ENCODE measurements around the gene SLC39A5. TPM values are rescaled to one million over a fixed set of nuclear protein-coding genes. Genes with fewer than 3 reads are reported as not detected.

Gene SLC39A5
- total and polyA plus RNA-seq, 2 of the 13 experiments (the other 11 are each of a cell fraction or from before 2014, with no cell fraction given), result 59.7 to 101 TPM

DNA sequence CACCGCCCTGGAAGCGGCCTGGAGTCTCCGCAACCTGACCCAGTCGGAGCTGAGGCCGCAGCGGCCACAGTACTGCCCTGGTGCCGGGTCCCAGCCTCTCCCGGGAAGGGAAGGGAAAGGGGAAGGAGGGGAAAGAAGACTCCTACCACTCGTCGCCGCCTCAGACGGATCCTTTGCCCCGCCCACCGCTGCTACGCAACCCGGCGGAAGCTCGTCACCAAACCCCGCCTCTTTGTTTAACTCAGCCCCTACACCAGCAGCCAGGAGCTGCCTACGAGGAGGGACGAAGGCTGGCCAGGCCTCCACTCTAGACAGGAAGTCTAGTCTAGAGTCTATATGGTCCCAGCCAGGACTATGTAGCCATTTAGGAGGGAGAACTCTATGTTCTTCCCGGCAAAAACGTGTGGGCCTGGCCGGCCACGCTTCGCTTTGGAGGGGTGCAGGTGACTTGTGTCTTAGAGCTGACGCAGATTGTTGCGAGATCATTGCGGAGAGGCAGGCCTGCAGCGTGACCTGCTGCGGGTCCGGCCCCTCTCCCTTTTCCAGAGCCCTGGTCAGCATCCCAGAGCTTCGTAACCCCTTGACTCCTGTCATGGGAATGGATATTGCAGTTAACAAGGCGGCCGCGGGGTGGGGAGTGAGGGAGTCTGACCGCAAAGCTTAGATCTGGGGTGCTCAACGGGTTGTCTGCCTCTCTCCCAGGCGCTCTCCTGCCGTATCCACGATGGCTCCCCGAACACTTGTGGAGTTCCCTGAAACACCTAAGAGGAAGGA is 7.9 kb upstream of the SLC39A5 start, which contains the start of gene RNF41 (continued):
- TF ChIP-seq, protein P1, sequence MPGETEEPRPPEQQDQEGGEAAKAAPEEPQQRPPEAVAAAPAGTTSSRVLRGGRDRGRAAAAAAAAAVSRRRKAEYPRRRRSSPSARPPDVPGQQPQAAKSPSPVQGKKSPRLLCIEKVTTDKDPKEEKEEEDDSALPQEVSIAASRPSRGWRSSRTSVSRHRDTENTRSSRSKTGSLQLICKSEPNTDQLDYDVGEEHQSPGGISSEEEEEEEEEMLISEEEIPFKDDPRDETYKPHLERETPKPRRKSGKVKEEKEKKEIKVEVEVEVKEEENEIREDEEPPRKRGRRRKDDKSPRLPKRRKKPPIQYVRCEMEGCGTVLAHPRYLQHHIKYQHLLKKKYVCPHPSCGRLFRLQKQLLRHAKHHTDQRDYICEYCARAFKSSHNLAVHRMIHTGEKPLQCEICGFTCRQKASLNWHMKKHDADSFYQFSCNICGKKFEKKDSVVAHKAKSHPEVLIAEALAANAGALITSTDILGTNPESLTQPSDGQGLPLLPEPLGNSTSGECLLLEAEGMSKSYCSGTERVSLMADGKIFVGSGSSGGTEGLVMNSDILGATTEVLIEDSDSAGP (CRISPR knock-in tag; IDR thresholded peaks at IDR 0.05; ENCODE audit: borderline replicate concordance), result peak; percentile 87
- TF ChIP-seq SYNCRIP (IDR thresholded peaks at IDR 0.05; ENCODE audit: insufficient read depth, low read depth, low read length) (no peak), HNRNPK (IDR thresholded peaks at IDR 0.05; ENCODE audit: low read depth, low read length, poor library complexity, severe bottlenecking) (peak; percentile 87), FOXJ3 (CRISPR knock-in tag; IDR thresholded peaks at IDR 0.05; ENCODE audit: borderline replicate concordance) (0 out of 2 replicates have a peak, but pooled peaks have one; percentile 58), HOXA9 (CRISPR knock-in tag; IDR thresholded peaks at IDR 0.05; ENCODE audit: borderline replicate concordance) (no peak), DNMT1 (CRISPR knock-in tag; IDR thresholded peaks at IDR 0.05) (no peak), ZNF280B (CRISPR knock-in tag; IDR thresholded peaks at IDR 0.05; ENCODE audit: borderline replicate concordance) (peak; percentile 79; the same call in 1 of the 2 replicates), MAF1 (CRISPR knock-in tag; IDR thresholded peaks at IDR 0.05; ENCODE audit: borderline replicate concordance) (no peak), ATF2 (CRISPR knock-in tag; IDR thresholded peaks at IDR 0.05) (peak; percentile 44; the same call in 1 of the 2 replicates), TAF1 (CRISPR knock-in tag; IDR thresholded peaks at IDR 0.05) (peak; percentile 77), ZNF224 (CRISPR knock-in tag; IDR thresholded peaks at IDR 0.05) (peak; percentile 75; the same call in 1 of the 2 replicates), ZNF543 (CRISPR knock-in tag; IDR thresholded peaks at IDR 0.05) (peak; percentile 73; the same call in 1 of the 2 replicates), U2AF1 (optimal IDR thresholded peaks at IDR 0.05; ENCODE audit: low read depth, low read length) (peak; percentile 31), DR1 (CRISPR knock-in tag; IDR thresholded peaks at IDR 0.05) (peak; percentile 78), MIER3 (CRISPR knock-in tag; IDR thresholded peaks at IDR 0.05; ENCODE audit: borderline replicate concordance) (no peak; the same call in 1 of the 2 replicates), SETDB1 (CRISPR knock-in tag; IDR thresholded peaks at IDR 0.05; ENCODE audit: borderline replicate concordance) (no peak)
- TF ChIP-seq, protein P2, sequence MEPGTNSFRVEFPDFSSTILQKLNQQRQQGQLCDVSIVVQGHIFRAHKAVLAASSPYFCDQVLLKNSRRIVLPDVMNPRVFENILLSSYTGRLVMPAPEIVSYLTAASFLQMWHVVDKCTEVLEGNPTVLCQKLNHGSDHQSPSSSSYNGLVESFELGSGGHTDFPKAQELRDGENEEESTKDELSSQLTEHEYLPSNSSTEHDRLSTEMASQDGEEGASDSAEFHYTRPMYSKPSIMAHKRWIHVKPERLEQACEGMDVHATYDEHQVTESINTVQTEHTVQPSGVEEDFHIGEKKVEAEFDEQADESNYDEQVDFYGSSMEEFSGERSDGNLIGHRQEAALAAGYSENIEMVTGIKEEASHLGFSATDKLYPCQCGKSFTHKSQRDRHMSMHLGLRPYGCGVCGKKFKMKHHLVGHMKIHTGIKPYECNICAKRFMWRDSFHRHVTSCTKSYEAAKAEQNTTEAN (CRISPR knock-in tag; conservative IDR thresholded peaks at IDR 0.05), result peak; percentile 46; the same call in 1 of the 2 replicates
- TF ChIP-seq, protein P3, sequence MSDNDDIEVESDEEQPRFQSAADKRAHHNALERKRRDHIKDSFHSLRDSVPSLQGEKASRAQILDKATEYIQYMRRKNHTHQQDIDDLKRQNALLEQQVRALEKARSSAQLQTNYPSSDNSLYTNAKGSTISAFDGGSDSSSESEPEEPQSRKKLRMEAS (IDR thresholded peaks at IDR 0.05), result 0 out of 2 replicates have a peak, but pooled peaks have one; percentile 42
- TF ChIP-seq, protein P4, sequence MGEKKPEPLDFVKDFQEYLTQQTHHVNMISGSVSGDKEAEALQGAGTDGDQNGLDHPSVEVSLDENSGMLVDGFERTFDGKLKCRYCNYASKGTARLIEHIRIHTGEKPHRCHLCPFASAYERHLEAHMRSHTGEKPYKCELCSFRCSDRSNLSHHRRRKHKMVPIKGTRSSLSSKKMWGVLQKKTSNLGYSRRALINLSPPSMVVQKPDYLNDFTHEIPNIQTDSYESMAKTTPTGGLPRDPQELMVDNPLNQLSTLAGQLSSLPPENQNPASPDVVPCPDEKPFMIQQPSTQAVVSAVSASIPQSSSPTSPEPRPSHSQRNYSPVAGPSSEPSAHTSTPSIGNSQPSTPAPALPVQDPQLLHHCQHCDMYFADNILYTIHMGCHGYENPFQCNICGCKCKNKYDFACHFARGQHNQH (CRISPR knock-in tag; IDR thresholded peaks at IDR 0.05), result peak; percentile 85

Measured in HepG2 (cell line).